A549 (cell line): ENCODE results near the gene HCST. TPM values are rescaled to one million over a fixed set of nuclear protein-coding genes. Genes with fewer than 3 reads are reported as not detected.
A peak's percentile ranks its signal among the peaks of the same experiment; 100 is the strongest.

Experiments used
- ATAC-seq, 2 experiments: fragments of 200-7000 bp in 1 of 2; fragments of >200 bp in 1 of 2; cut with Nextera tagmentation in 1 of 2; cut with Tn5 transposase in 1 of 2; 3 replicates each; pipeline versions ENCODE4 v1.8.0 to v1.9.1; 2018 to 2020; ENCODE audit warnings: mild to moderate bottlenecking in 1 of 2, moderate library complexity in 1 of 2
- CTCF ChIA-PET: fragments of 300-600 bp; sonication (Branson Sonifier 250); formaldehyde crosslinking; extraction: SDS; loops from one replicate; lab custom pipeline; 2021; ENCODE audit warnings: antibody characterized with exemption, inconsistent platforms; lab: Yijun Ruan, JAX
- POLR2A ChIA-PET: fragments of 350-600 bp; formaldehyde crosslinking; extraction: SDS; loops from one replicate; lab custom pipeline; 2021; ENCODE audit warnings: antibody characterized with exemption, inconsistent platforms; lab: Yijun Ruan, JAX
- DNase-seq, 2 experiments: peaks; one replicate each; pipeline versions ENCODE4 v3.0.0 to v3.0.0-alpha.2; 2011 to 2016; ENCODE audit warnings: low read depth in 1 of 2, low spot score in 1 of 2
- FAIRE-seq: peaks from 2 replicates; lab custom pipeline; 2011; peaks lifted over from hg19 to GRCh38; lab: Jason Lieb, UNC
- H3K27ac ChIP-seq, 2 experiments: fragments of >200 bp; sonication (Bioruptor Twin); formaldehyde crosslinking; 3 replicates each; pipeline ENCODE4 v1.5.1; 2016 to 2017
- H3K4me1 ChIP-seq: fragments of >200 bp; sonication (Bioruptor Twin); formaldehyde crosslinking; 3 replicates; pipeline ENCODE4 v1.6.1; 2016
- H3K4me2 ChIP-seq: fragments of >200 bp; sonication (Bioruptor Twin); formaldehyde crosslinking; 3 replicates; pipeline ENCODE4 v1.6.1; 2016
- H3K4me3 ChIP-seq: fragments of >200 bp; sonication (Bioruptor Twin); formaldehyde crosslinking; 3 replicates; pipeline ENCODE4 v1.5.1; 2016
- H3K9me3 ChIP-seq: fragments of >200 bp; sonication (Bioruptor Twin); formaldehyde crosslinking; 3 replicates; pipeline ENCODE4 v1.6.1; 2016
- CBX8 ChIP-seq: fragments of 200-600 bp; sonication (generic); IDR thresholded peaks from 2 replicates; pipeline ENCODE4 v1.6.1; 2016
- EHF ChIP-seq: fragments of 250-450 bp; sonication (Bioruptor Pico); IDR thresholded peaks from 2 replicates; pipeline ENCODE4 v1.5.0; 2020; ENCODE audit warnings: mild to moderate bottlenecking
- EHMT2 ChIP-seq: fragments of 200-600 bp; sonication (generic); IDR thresholded peaks from 2 replicates; pipeline ENCODE4 v1.6.1; 2016; ENCODE audit warnings: antibody characterized with exemption, low read depth, mild to moderate bottlenecking, moderate library complexity
- EP300 ChIP-seq, 2 experiments: fragments of >200 bp; sonication (Bioruptor Twin); formaldehyde crosslinking; IDR thresholded peaks; 2 replicates in 1 of 2; 3 replicates in 1 of 2; pipeline ENCODE4 v1.6.1; 2016 to 2017
- ESRRA ChIP-seq: fragments of 150-350 bp; IDR thresholded peaks from 2 replicates; pipeline ENCODE4 v1.6.1; 2014; ENCODE audit warnings: mild to moderate bottlenecking, low read length, borderline replicate concordance
- FOSB ChIP-seq: fragments of 250-450 bp; sonication (Bioruptor Pico); IDR thresholded peaks from 2 replicates; pipeline ENCODE4 v1.5.0; 2020; ENCODE audit warnings: mild to moderate bottlenecking, moderate library complexity
- GATA3 ChIP-seq: IDR thresholded peaks from 2 replicates; pipeline ENCODE4 v1.6.1; 2012; ENCODE audit warnings: borderline replicate concordance
- HEYL ChIP-seq: fragments of 250-450 bp; sonication (Bioruptor Pico); IDR thresholded peaks from 2 replicates; pipeline ENCODE4 v1.8.0; 2021; ENCODE audit warnings: mild to moderate bottlenecking, moderate library complexity
- HOXA7 ChIP-seq: fragments of 250-450 bp; sonication (Bioruptor Pico); IDR thresholded peaks from 2 replicates; pipeline ENCODE4 v1.5.0; 2020; ENCODE audit warnings: mild to moderate bottlenecking, moderate library complexity
- HOXB13 ChIP-seq: fragments of 250-450 bp; sonication (Bioruptor Pico); IDR thresholded peaks from 2 replicates; pipeline ENCODE4 v1.5.0; 2020; ENCODE audit warnings: low read depth, mild to moderate bottlenecking, moderate library complexity
- JUN ChIP-seq, 2 experiments: fragments of >200 bp; sonication (Bioruptor Twin); formaldehyde crosslinking; IDR thresholded peaks; 2 replicates in 1 of 2; 3 replicates in 1 of 2; pipeline ENCODE4 v1.6.1; 2016 to 2017
- JUNB ChIP-seq: fragments of >200 bp; sonication (Bioruptor Twin); formaldehyde crosslinking; IDR thresholded peaks from 2 replicates; pipeline ENCODE4 v1.6.1; 2016
- KDM1A ChIP-seq: fragments of 200-600 bp; sonication (generic); IDR thresholded peaks from 2 replicates; pipeline ENCODE4 v1.6.1; 2016; ENCODE audit warnings: low read depth, mild to moderate bottlenecking
- KDM5A ChIP-seq: fragments of 200-600 bp; sonication (generic); IDR thresholded peaks from 2 replicates; pipeline ENCODE4 v1.6.1; 2016; ENCODE audit warnings: antibody characterized with exemption, mild to moderate bottlenecking
- MAFK ChIP-seq: fragments of 450-650 bp; IDR thresholded peaks from 2 replicates; pipeline ENCODE4 v1.6.1; 2014; ENCODE audit not compliant: partially characterized antibody
- MYC ChIP-seq: IDR thresholded peaks from 2 replicates; pipeline ENCODE4 v1.6.1; 2012; ENCODE audit warnings: mild to moderate bottlenecking, inconsistent platforms, low read length, improper control_type of control experiment, borderline replicate concordance
- NR3C1 ChIP-seq: fragments of >200 bp; sonication (Bioruptor Twin); formaldehyde crosslinking; IDR thresholded peaks from 3 replicates; pipeline ENCODE4 v1.6.1; 2017
- POLR2AphosphoS2 ChIP-seq: conservative IDR thresholded peaks from 2 replicates; pipeline ENCODE4 v1.6.1; 2012; ENCODE audit warnings: low read length, improper control_type of control experiment, inconsistent platforms
- RAD21 ChIP-seq, 2 experiments: fragments of >200 bp in 1 of 2; sonication (Bioruptor Twin) in 1 of 2; formaldehyde crosslinking in 1 of 2; IDR thresholded peaks in 1 of 2; conservative IDR thresholded peaks in 1 of 2; 2 replicates in 1 of 2; 3 replicates in 1 of 2; pipeline ENCODE4 v1.6.1; 2012 to 2018; ENCODE audit warnings: inconsistent platforms in 1 of 2
- ZFP36 ChIP-seq: fragments of 450-650 bp; IDR thresholded peaks from 2 replicates; pipeline ENCODE4 v1.6.1; 2014; ENCODE audit warnings: borderline replicate concordance; ENCODE audit not compliant: partially characterized antibody
- ZNF302 ChIP-seq: fragments of 250-450 bp; sonication (Bioruptor Pico); IDR thresholded peaks from 2 replicates; pipeline ENCODE4 v1.9.0; 2021; ENCODE audit warnings: inconsistent platforms, mild to moderate bottlenecking, moderate library complexity
- ZSCAN20 ChIP-seq: fragments of 250-450 bp; sonication (Bioruptor Pico); IDR thresholded peaks from 2 replicates; pipeline ENCODE4 v1.8.0; 2022; ENCODE audit warnings: mild to moderate bottlenecking, moderate library complexity
- WGBS: methylation state at CpG from one replicate; pipeline ENCODE4 v1.1.6; 2017; ENCODE audit errors: missing lambda C conversion rate; 5-methylcytosine and 5-hydroxymethylcytosine counted together
- polyA plus RNA-seq, 4 experiments: library from polyadenylated mRNA; depleted of rRNA in 3 of 4; stranded (reverse); fragments of >200 nt; fragmentation: RNase III in 1 of 4; extraction: RNeasy Plus Mini Kit Qiagen cat#74134 plus additional on column Dnase treatment in 1 of 4; gene quantifications; 2 replicates in 3 of 4; 3 replicates in 1 of 4; pipeline ENCODE4 v1.2.3, GENCODE V29; 2011 to 2017
- TF ChIP-seq, protein P1 (sequence below): fragments of 250-450 bp; sonication (Bioruptor Pico); IDR thresholded peaks from 2 replicates; pipeline ENCODE4 v1.5.0; 2020; ENCODE audit warnings: low read depth, mild to moderate bottlenecking, moderate library complexity
- TF ChIP-seq, protein P2 (sequence below): fragments of 150-350 bp; IDR thresholded peaks from 2 replicates; pipeline ENCODE4 v1.6.1; 2014; ENCODE audit warnings: low read depth, mild to moderate bottlenecking, low read length

HCST gene
- polyA plus RNA-seq, 2 of the 4 experiments (the other 2 are of a cell fraction), result 0.49 TPM; not detected in 1

DNA sequence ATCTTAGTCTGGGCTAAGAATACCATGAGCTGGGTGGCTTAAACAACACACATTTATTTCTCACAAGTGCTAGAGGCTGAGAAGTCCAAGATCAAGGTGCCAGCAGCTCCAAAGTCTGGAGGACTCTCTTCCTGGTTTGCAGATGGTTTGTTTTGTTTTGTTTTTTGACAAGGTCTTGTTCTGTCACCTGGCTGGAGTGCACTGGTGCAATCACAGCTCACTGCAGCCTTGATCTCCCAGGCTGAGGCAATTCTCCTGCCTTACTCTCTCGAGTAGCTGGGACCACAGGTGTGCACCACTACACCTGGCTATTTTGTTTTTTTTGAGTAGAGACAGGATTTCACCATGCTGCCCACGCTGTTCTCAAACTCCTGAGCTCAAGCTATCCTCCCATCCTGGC is 18.4 kb upstream of the HCST start:
- Histone ChIP-seq H3K4me3 (no peak overlapping the region), H3K27ac (no peak overlapping the region), H3K9me3 (no peaks in the 10 kb centered on the region), H3K4me2 (no peak overlapping the region), H3K4me1 (peaks cover 7% of the 10 kb centered on the region)
- ChIA-PET CTCF (interaction anchor here (0.6 to 17.6 kb wide), 18 partner anchors 10 to 393 kb away, joined by 3 to 402 read pairs (median 5); partner anchors contain the start of genes APLP1 and THAP8), POLR2A (interaction anchor here (0.6 to 0.7 kb wide), 3 partner anchors 11 to 47 kb away, joined by 3 to 5 read pairs (median 3); no protein-coding TSS in a partner anchor)
- ATAC-seq (no peak), FAIRE-seq (peak; percentile 87), DNase-seq (no peak)
- WGBS, result 7% methylated on average over 2 of the region's 2 CpGs
- TF ChIP-seq, protein P1, sequence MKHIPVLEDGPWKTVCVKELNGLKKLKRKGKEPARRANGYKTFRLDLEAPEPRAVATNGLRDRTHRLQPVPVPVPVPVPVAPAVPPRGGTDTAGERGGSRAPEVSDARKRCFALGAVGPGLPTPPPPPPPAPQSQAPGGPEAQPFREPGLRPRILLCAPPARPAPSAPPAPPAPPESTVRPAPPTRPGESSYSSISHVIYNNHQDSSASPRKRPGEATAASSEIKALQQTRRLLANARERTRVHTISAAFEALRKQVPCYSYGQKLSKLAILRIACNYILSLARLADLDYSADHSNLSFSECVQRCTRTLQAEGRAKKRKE, result 0 out of 2 replicates have a peak, but pooled peaks have one; percentile 14
- TF ChIP-seq FOSB (CRISPR knock-in tag), result 0 out of 2 replicates have a peak, but pooled peaks have one; percentile 26
- no peak for TF ChIP-seq ESRRA

DNA sequence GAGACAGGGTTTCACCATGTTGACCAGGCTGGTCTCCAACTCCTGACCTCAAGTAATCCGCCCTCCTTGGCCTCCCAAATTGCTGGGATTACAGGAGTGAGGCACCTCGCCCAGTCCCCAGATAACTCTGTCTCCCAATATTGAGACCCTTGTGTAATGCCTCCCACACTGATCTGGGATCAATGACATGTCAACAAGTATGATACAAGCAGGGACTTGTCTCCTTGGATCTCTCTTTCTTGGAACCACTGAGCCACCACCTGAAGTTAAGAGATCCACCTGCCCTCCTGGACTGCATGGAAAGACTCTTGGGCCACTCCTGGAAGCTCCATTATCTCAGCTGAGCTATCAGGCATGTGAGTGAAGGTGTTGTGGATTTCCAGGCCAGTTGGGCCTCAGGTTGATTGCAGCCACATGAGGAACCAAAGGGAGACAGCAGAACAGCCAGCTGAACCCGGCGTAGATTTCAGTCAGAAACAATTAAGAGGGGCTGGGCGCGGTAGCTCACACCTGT is 17.0 kb upstream of the HCST start:
- H3K27ac ChIP-seq, result no peak overlapping the region
- FAIRE-seq, result peak; percentile 23
- DNase-seq, result no peak
- H3K4me2 ChIP-seq, result no peak overlapping the region
- ATAC-seq, result no peak
- H3K9me3 ChIP-seq, result no peaks in the 10 kb centered on the region
- ChIA-PET POLR2A (interaction anchor here (0.7 kb wide), 1 partner anchor 37 kb away, joined by 3 read pairs; no protein-coding TSS in a partner anchor), CTCF (interaction anchor here (0.5 to 17.6 kb wide), 4 partner anchors 9 to 151 kb away, joined by 3 to 402 read pairs (median 65); no protein-coding TSS in a partner anchor)
- H3K4me3 ChIP-seq, result no peak overlapping the region
- WGBS, result 91% methylated on average over 6 of the region's 6 CpGs
- H3K4me1 ChIP-seq, result no peaks in the 10 kb centered on the region
- TF ChIP-seq EP300 (IDR thresholded peaks at IDR 0.05) (no peak), POLR2AphosphoS2 (no peak; the same call in 1 of the 2 replicates), NR3C1 (no peak), GATA3 (no peak), JUN (IDR thresholded peaks at IDR 0.05) (no peak), MAFK (no peak), EHMT2 (no peak), ZSCAN20 (no peak), HOXB13 (no peak), JUNB (no peak)
- TF ChIP-seq, all 56 proteins: peak for 0

DNA sequence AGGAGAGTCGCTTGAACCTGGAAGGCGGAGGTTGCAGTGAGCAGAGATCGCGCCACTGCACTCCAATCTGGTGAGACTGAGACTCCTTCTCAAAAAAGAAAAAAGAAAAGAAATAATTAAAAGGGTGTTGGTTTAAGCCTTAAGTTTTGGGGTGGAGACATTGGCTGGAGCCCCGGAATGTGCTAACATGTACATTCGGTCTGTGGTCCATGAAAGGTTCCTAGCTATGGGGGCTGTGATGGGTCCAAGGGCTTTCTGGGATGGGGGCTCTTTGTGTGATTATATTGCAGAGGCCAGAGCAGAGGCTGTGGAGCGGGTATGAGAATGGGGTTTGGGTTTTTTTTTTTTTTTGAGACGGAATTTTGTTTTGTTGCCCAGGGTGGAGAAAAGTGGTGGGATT is 16.4 kb upstream of the HCST start:
- Histone ChIP-seq H3K4me2 (no peak overlapping the region), H3K9me3 (no peaks in the 10 kb centered on the region), H3K4me3 (no peak overlapping the region), H3K27ac (no peak overlapping the region), H3K4me1 (no peaks in the 10 kb centered on the region)
- WGBS, result 92% methylated on average over 8 of the region's 8 CpGs
- CTCF ChIA-PET, result interaction anchor here (0.5 to 17.6 kb wide), 5 partner anchors 8 to 150 kb away, joined by 3 to 402 read pairs (median 5); no protein-coding TSS in a partner anchor
- ATAC-seq, result no peak
- no peak for DNase-seq
- no peak for FAIRE-seq
- POLR2A ChIA-PET, result interaction anchor here (0.7 kb wide), 1 partner anchor 36 kb away, joined by 3 read pairs; no protein-coding TSS in a partner anchor
- TF ChIP-seq HEYL (CRISPR knock-in tag) (no peak), JUNB (no peak), RAD21 (conservative IDR thresholded peaks at IDR 0.05 in 1 of 2, IDR thresholded peaks at IDR 0.05 in 1 of 2) (no peak), CBX8 (no peak), MYC (no peak), EHMT2 (no peak), FOSB (CRISPR knock-in tag) (no peak), HOXA7 (CRISPR knock-in tag) (no peak), MAFK (no peak), JUN (IDR thresholded peaks at IDR 0.05) (no peak), ZFP36 (no peak), ESRRA (no peak), EHF (no peak), KDM1A (no peak), ZNF302 (CRISPR knock-in tag) (no peak), KDM5A (no peak)
- TF ChIP-seq, protein P2, sequence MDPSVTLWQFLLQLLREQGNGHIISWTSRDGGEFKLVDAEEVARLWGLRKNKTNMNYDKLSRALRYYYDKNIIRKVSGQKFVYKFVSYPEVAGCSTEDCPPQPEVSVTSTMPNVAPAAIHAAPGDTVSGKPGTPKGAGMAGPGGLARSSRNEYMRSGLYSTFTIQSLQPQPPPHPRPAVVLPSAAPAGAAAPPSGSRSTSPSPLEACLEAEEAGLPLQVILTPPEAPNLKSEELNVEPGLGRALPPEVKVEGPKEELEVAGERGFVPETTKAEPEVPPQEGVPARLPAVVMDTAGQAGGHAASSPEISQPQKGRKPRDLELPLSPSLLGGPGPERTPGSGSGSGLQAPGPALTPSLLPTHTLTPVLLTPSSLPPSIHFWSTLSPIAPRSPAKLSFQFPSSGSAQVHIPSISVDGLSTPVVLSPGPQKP, result no peak
